Measurements from ENCODE around the gene ILKAP.

ILKAP gene

GRCh38 chr2:238247841-238248453 is 44.5 kb upstream of the ILKAP start:
- TF ChIP-seq CTCF (IDR thresholded peaks at IDR 0.05; ENCODE audit: low read depth, low read length), result no peak
- no peak for TF ChIP-seq MYC (IDR thresholded peaks at IDR 0.05; ENCODE audit: low read depth, low read length)
- TF ChIP-seq POLR2A (IDR thresholded peaks at IDR 0.05; ENCODE audit: extremely low read depth, insufficient read length), result no peak
- no peak for TF ChIP-seq MAX (IDR thresholded peaks at IDR 0.05; ENCODE audit: low read depth, low read length)
- DNase-seq (ENCODE audit: low read depth), result no peak

GRCh38 chr2:238247002-238247822 is 43.7 kb upstream of the ILKAP start:
- TF ChIP-seq POLR2A (IDR thresholded peaks at IDR 0.05; ENCODE audit: extremely low read depth, insufficient read length), result no peak
- no peak for TF ChIP-seq MAX (IDR thresholded peaks at IDR 0.05; ENCODE audit: low read depth, low read length)
- no peak for TF ChIP-seq CTCF (IDR thresholded peaks at IDR 0.05; ENCODE audit: low read depth, low read length)
- no peak for TF ChIP-seq MYC (IDR thresholded peaks at IDR 0.05; ENCODE audit: low read depth, low read length)
- DNase-seq (ENCODE audit: low read depth), result no peak
- no peak overlapping the region for H3K4me3 ChIP-seq (ENCODE audit: low read depth, low read length)

More at GRCh38 chr2:238247841-238248453, 44.5 kb upstream of the ILKAP start:
- no peak overlapping the region for H3K4me3 ChIP-seq (ENCODE audit: low read depth, low read length)

GRCh38 chr2:238244151-238244550 is 40.7 kb upstream of the ILKAP start:
- no peak for TF ChIP-seq CTCF (IDR thresholded peaks at IDR 0.05; ENCODE audit: low read depth, low read length)
- TF ChIP-seq MAX (IDR thresholded peaks at IDR 0.05; ENCODE audit: low read depth, low read length), result no peak
- TF ChIP-seq POLR2A (IDR thresholded peaks at IDR 0.05; ENCODE audit: extremely low read depth, insufficient read length), result no peak
- TF ChIP-seq MYC (IDR thresholded peaks at IDR 0.05; ENCODE audit: low read depth, low read length), result no peak
- DNase-seq (ENCODE audit: low read depth), result no peak
- H3K4me3 ChIP-seq (ENCODE audit: low read depth, low read length), result no peak overlapping the region

GRCh38 chr2:238243496-238244076 is 40.1 kb upstream of the ILKAP start:
- no peak overlapping the region for H3K4me3 ChIP-seq (ENCODE audit: low read depth, low read length)
- DNase-seq (ENCODE audit: low read depth), result no peak
- no peak for TF ChIP-seq MYC (IDR thresholded peaks at IDR 0.05; ENCODE audit: low read depth, low read length)
- no peak for TF ChIP-seq POLR2A (IDR thresholded peaks at IDR 0.05; ENCODE audit: extremely low read depth, insufficient read length)
- TF ChIP-seq MAX (IDR thresholded peaks at IDR 0.05; ENCODE audit: low read depth, low read length), result no peak
- TF ChIP-seq CTCF (IDR thresholded peaks at IDR 0.05; ENCODE audit: low read depth, low read length), result no peak

GRCh38 chr2:238242731-238243495 is 39.4 kb upstream of the ILKAP start:
- TF ChIP-seq POLR2A (IDR thresholded peaks at IDR 0.05; ENCODE audit: extremely low read depth, insufficient read length), result no peak
- TF ChIP-seq MYC (IDR thresholded peaks at IDR 0.05; ENCODE audit: low read depth, low read length), result no peak
- TF ChIP-seq CTCF (IDR thresholded peaks at IDR 0.05; ENCODE audit: low read depth, low read length), result no peak
- no peak for TF ChIP-seq MAX (IDR thresholded peaks at IDR 0.05; ENCODE audit: low read depth, low read length)
- peak; percentile 55 for DNase-seq (ENCODE audit: low read depth)
- no peak overlapping the region for H3K4me3 ChIP-seq (ENCODE audit: low read depth, low read length)

Measured in NB4 (cell line).